HG02885 (cell line): Measurements from ENCODE around the gene MID2.
"Not testable (repeated sequence)": the region's sequence is repeated elsewhere in the genome, so short reads cannot be mapped to it uniquely, and the experiment has no call there.

ENCODE experiments used
- ATAC-seq: cut with Tn5 transposase; IDR thresholded peaks from one replicate; pipeline ENCODE4 v1.9.1; 2021; ENCODE audit warnings: mild to moderate bottlenecking; ENCODE audit not compliant: unreplicated experiment, poor library complexity

Gene MID2

GRCh38 chrX:107935664-107936433, 110.2 kb downstream of the MID2 start:
- ATAC-seq = no peak

GRCh38 chrX:107936434-107936730, 110.7 kb downstream of the MID2 start:
- no peak for ATAC-seq

- no peak for ATAC-seq
Measured at GRCh38 chrX:107940095-107940494, 114.4 kb downstream of the MID2 start.

- ATAC-seq = not testable (repeated sequence)
Measured at GRCh38 chrX:107955337-107955736, 129.7 kb downstream of the MID2 start.

- no peak for ATAC-seq
Measured at GRCh38 chrX:107968623-107969022, 143.0 kb downstream of the MID2 start.

GRCh38 chrX:107970073-107970472, 144.4 kb downstream of the MID2 start:
- no peak for ATAC-seq

GRCh38 chrX:107971636-107972035, 146.0 kb downstream of the MID2 start:
- no peak for ATAC-seq
